Skeletal muscle cell (primary cell): ENCODE measurements around the gene KCTD12.
A peak's percentile ranks its signal among the peaks of the same experiment; 100 is the strongest.
"Not testable (repeated sequence)": the region's sequence is repeated elsewhere in the genome, so short reads cannot be mapped to it uniquely, and the experiment has no call there.

Experiments used
- DNase-seq: peaks from one replicate; pipeline ENCODE4 v3.0.0-alpha.2; 2010; ENCODE audit warnings: low read depth
- H3K4me3 ChIP-seq: 2 replicates; pipeline ENCODE4 v1.5.1; 2011; ENCODE audit warnings: low read depth, mild to moderate bottlenecking, control low read depth, low read length, moderate library complexity

Gene KCTD12

GRCh38 chr13:76886292-76887075, at the start of gene KCTD12:
Gene KCTD12, minus strand, starts transcription at chr13:76886405. Its CDS starts 257 bp downstream, at chr13:76886148.
- peak; percentile 53 for DNase-seq
- H3K4me3 ChIP-seq: peak within 1 kb of the TSS; percentile 70

- H3K4me3 ChIP-seq: no peak overlapping the region
Observed at GRCh38 chr13:76934671-76935070, 48.5 kb upstream of the KCTD12 start.

GRCh38 chr13:76932076-76932475, 45.9 kb upstream of the KCTD12 start:
- no peak overlapping the region for H3K4me3 ChIP-seq
- no peak for DNase-seq

More at GRCh38 chr13:76934671-76935070, 48.5 kb upstream of the KCTD12 start:
- DNase-seq: no peak

GRCh38 chr13:76929851-76930374, 43.7 kb upstream of the KCTD12 start:
- no peak for DNase-seq
- no peak overlapping the region for H3K4me3 ChIP-seq

GRCh38 chr13:76929320-76929719, 43.1 kb upstream of the KCTD12 start:
- no peak overlapping the region for H3K4me3 ChIP-seq
- DNase-seq: no peak

- DNase-seq: no peak
- H3K4me3 ChIP-seq: no peak overlapping the region
Observed at GRCh38 chr13:76928456-76928855, 42.3 kb upstream of the KCTD12 start.

DNA sequence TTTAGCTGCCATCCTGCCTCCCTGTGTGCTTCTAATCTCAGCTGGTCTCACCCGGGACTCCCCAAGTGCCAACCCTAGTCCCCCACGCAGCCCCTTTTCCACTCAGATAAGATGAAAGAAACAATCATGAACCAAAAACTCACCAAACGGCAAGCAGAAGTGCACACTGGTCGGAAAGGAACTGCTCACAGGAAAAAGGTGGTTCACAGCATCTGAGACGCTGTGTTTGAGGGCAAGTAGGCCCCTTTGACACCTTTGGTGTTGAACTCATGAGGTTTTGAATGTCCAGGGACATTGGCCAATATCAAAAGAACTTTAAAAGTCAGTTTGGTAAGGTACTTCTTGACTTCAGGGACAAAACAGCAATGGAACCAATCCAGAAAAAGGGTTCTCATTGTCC, 41.8 kb upstream of the KCTD12 start:
- no peak overlapping the region for H3K4me3 ChIP-seq
- no peak for DNase-seq

DNA sequence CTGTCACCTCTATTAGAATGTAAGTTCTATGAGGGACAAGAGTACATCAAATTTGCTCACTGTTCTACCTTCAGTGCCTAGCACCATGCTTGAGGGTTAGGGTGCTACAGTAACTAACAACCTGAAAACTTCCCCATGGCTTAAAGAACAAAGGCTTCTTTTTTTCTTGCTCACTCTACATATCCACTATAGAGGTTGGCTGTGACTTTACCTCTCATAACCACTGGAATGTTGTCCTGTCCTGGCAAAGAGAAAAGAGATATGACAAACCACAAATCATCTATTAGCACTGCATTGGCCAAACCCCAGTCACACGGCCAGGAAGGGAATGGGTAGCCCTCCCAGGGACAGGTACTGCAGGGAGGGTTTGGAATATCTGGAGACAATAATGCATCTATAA, 38.9 kb upstream of the KCTD12 start:
- DNase-seq: no peak
- no peak overlapping the region for H3K4me3 ChIP-seq

GRCh38 chr13:76921516-76921915, 35.3 kb upstream of the KCTD12 start:
- no peak for DNase-seq
- H3K4me3 ChIP-seq: no peak overlapping the region

DNA sequence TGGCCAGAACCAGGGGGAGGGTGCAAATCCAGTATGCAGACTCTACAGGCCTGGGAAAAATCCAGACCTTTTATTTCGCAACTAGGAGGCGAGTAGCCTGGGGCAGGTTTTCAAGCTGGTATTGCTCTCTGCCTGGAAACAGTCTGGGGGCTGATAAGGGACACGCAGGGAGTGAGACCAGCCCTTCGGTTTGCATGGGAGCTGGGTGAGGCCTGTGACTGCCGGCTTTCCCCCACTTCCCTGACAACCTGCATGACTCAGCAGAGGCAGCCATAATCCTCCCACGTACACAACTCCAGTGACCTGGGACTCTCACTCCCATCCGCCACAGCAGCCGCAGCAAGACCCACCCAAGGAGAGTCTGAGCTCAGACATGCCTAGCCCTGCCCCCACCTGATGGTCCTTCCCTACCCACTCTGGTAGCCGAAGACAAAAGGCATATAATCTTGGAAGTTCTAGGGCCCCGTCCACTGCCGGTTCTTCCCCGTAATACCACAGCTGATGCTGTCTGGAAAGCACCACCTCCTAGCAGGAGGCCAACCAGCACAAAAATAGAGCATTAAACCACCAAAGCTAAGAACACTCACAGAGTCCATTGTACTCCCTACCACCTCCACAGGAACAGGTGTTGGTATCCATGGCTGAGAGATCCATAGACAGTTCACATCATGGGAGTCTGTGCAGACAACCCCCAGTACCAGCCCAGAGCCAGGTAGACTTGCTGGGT, 31.7 kb upstream of the KCTD12 start:
- H3K4me3 ChIP-seq, DNase-seq: not testable (repeated sequence)

DNA sequence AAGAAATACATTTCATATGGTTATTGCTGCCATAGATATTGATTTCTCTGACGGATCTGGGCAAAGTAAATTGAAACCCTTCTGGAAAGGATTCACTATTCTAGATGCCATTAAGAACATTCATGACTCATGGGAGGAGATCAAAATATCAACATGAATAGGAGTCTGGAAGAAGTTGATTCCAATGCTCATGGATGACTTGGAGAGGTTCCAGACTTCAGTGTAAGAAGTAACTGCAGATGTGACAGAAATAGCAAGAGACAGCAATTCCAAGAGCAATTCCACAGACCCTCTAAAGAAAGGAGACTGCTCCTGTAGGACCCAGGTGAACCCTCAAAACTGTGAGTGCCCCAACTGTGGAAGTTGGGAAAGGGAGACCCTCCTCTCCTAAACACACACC, 30.9 kb upstream of the KCTD12 start:
- H3K4me3 ChIP-seq: no peak overlapping the region
- peak; percentile 28 for DNase-seq

DNA sequence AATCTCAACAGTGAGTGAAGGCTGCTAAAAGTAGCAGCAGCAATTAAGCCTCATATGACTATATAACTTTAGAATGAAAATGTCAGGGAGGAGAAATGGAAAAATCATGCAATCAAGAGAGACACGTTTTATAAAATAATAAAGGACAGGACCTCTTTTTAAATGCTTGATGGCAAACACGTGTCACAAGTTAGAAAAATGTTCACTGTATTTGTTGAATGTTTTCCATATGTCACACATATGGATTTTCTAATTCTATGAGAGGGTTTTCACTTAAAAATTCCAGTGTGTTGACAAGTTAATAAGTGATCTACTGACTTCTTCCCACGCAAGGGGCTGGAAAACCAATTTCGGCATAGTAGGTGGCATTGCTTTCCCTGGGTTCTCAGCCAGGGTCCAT, 27.7 kb upstream of the KCTD12 start:
- H3K4me3 ChIP-seq: no peak overlapping the region
- DNase-seq: no peak

- DNase-seq: no peak
- no peak overlapping the region for H3K4me3 ChIP-seq
Observed at GRCh38 chr13:76912476-76912875, 26.3 kb upstream of the KCTD12 start.

DNA sequence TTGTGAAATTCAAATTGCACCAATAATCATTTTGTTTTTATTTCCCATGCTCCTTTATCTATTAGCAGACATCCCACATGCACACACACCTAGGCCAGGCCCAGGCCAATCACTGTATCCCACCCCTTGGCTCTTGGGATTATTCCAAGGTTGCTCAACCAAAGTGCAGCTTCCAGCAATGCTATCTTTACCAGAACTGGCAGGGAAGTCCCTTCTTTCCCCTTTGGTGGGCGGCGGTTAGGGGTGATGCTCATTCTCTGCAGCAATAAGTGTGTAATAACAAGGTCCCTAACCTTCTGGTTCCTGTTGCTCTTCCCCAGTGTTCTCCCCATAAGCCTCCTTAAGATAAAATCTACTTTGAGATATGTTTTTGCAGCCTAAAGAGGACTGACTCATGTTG, 18.3 kb upstream of the KCTD12 start:
- no peak overlapping the region for H3K4me3 ChIP-seq
- DNase-seq: no peak

DNA sequence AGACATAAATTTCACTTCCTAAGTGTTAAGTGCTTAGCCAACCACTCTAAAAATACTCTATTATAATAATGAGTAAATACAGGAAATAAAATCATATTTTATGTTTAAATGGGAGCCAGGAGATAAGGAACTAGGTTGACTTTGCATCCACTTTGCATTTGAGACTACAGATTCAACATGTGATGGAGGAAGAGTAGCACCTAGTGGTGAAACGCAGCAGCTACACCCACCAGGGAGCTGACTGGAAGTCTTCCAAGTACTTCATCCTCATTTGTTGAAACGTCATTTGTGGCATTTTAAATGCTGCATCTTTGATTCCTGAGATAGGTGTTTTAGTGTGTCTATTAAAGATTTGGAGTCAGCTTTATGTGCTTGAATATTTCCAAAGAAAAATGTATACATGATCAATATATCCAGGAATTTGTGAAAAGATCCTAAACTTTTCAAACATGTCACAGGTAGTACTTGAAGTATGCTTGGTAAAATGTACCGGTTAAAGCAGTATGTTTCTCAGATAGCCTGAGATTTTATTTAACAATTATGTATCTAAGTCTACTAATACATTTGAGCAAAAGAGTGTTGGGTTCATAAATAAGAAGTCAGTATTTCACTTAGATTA, 17.4 kb upstream of the KCTD12 start:
- no peak for DNase-seq
- H3K4me3 ChIP-seq: no peak overlapping the region

- not testable (repeated sequence) for DNase-seq, H3K4me3 ChIP-seq
Observed at GRCh38 chr13:76899066-76899465, 12.9 kb upstream of the KCTD12 start.

DNA sequence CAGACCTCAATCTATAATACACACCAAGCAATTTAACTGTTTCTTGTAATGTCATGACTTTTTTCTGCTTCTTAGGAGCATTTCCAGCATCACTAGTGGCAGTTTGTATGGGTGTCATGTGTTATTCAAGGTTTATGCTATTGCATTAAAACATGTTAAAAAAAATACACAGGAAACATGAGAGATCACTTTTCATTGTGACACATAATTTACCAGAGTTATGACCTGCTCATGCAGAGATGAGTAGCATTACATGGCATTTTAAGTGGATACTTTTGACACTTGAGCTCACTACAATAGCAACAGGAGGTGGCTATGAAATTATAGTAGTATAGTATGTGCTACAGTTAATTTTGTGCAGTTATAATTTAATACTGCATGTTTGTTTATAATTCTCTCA, 11.0 kb upstream of the KCTD12 start:
- not testable (repeated sequence) for H3K4me3 ChIP-seq, DNase-seq

DNA sequence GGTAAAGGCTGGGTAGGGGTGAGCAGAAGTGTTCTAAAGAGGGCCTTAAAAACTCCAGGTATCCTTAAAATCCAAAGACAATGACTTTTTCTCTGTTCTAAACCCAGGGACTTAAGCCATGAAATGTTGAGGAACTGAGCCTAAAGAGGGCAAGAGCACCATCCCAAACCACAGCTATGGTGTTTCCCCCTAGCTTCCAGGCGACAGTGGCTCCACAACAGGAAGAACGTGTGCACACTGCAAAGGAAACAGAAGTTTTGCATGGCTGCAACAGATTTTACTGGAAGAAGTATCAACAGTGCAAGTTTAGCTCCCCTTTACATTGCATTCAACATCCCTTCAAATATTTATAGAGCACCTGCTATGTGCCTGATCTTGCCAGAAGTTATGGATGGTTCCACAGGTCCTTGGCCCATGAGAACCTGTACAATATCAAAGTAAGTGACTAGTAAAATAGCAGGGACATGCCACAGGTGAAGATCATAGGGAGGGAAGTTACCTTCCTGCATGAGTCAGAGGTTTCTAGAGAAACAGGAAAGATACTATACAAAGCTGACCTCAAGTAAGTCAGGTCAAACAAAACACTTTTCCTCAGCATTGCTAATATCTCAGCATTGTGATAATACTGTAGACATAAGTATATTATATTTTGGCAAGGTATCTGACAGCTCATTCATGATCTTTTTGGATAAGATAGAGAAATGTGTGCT, 8.4 kb upstream of the KCTD12 start:
- DNase-seq: no peak

GRCh38 chr13:76892488-76892887, 6.3 kb upstream of the KCTD12 start:
- no peak overlapping the region for H3K4me3 ChIP-seq
- no peak for DNase-seq

More for the DNA sequence above, 8.4 kb upstream of the KCTD12 start:
- no peak overlapping the region for H3K4me3 ChIP-seq

- H3K4me3 ChIP-seq: no peak overlapping the region
- DNase-seq: no peak
Observed at GRCh38 chr13:76890021-76890420, 3.8 kb upstream of the KCTD12 start.
